GM13976 (cell line): ENCODE measurements around the gene ZBTB48.

Experiments used
- DNase-seq: peaks from one replicate; pipeline ENCODE4 v3.0.0; 2012; ENCODE audit warnings: low spot score
- CTCF ChIP-seq: IDR thresholded peaks from 2 replicates; pipeline ENCODE4 v1.5.1; 2012; ENCODE audit warnings: borderline replicate concordance, mild to moderate bottlenecking; ENCODE audit not compliant: insufficient read depth; ENCODE audit errors: extremely low read depth, missing control alignments, control extremely low read depth
- in situ Hi-C: fragments of 300-500 bp; cut with MboI; formaldehyde crosslinking; loops from one replicate; pipeline ENCODE4 v1.12.0; 2022; ENCODE audit warnings: low sequenced_read_pairs, mixed read lengths, inconsistent platforms; ENCODE audit not compliant: unreplicated experiment

The ZBTB48 gene

GRCh38 chr1:6601049-6601922 is 21.5 kb downstream of the ZBTB48 start:
- peak; percentile 77 for DNase-seq
- in situ Hi-C loops = no loop called here
- no peak for TF ChIP-seq CTCF

DNA sequence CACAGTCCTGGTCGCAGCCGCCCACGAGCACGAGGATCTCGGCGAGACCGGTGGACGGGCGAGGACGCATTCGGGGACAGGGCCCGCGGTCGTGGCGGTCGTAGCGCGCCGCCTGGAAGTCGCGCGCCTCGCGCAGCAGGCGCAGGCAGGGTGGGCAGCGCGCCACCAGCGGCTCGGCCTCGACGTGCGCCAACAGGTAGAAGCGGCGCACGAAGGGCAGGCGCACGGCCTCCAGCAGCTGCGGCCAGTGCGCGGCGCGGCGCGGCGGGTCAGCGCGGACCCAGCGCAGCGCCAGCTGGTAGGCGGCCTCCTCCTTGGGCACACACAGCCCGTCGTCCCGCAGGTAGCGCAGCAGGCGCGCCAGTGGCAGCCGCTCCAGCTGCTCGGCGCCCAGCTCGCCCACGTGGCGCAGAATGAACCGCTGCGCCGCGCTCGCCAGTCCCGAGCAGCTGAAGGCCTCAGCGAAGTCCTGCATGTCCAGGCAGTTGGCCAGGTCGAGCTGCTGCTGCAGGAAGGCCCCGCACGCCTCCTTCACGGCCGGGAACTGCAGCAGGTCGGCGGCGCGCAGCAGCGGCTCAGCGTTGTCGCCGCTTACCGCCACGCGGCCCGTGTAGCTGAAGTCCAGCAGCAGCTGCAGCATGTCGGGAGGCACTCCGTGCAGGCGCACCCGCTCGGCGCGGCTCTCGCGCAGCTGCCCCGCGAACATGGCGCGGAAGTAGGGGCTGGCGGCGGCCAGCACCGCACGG is 22.3 kb downstream of the ZBTB48 start:
- DNase-seq = peak; percentile 77
- TF ChIP-seq CTCF = no peak
- in situ Hi-C loops = no loop called here

DNA sequence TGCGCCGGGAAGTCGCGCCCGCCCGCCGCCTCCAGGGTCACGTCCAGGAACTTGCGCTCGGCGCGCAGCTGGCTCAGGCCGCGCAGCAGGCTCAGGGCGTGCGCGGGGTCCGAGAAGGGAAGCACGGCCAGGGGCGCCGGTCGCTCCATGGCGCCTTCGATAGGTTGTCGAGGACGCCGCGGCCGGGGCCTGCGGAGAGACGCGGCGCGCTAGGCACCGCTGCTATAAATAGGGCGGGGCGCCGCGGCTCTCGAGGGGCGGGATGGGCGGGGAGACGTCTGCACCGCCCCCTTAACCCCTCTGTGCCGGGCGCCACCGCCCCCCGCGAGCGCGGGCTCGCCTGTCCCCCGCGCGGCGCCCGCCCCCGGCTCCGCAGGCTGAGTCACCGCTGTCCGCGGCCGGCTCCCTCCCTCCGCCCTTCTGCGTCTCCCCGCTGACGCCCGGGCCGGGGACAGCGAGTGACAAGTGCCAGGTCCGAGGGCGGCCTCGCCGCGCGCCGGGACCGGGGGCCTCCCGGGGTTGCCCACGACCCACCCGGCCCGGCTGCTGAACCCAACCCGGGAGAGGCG is 23.0 kb downstream of the ZBTB48 start, which contains the start of gene KLHL21:
Gene KLHL21, minus strand, starts transcription at position 201 of the 569 bp plus-strand sequence. Its CDS starts 52 bp downstream, at position 149.
- in situ Hi-C loops = no loop called here
- TF ChIP-seq CTCF = no peak
- peak; percentile 92 for DNase-seq

DNA sequence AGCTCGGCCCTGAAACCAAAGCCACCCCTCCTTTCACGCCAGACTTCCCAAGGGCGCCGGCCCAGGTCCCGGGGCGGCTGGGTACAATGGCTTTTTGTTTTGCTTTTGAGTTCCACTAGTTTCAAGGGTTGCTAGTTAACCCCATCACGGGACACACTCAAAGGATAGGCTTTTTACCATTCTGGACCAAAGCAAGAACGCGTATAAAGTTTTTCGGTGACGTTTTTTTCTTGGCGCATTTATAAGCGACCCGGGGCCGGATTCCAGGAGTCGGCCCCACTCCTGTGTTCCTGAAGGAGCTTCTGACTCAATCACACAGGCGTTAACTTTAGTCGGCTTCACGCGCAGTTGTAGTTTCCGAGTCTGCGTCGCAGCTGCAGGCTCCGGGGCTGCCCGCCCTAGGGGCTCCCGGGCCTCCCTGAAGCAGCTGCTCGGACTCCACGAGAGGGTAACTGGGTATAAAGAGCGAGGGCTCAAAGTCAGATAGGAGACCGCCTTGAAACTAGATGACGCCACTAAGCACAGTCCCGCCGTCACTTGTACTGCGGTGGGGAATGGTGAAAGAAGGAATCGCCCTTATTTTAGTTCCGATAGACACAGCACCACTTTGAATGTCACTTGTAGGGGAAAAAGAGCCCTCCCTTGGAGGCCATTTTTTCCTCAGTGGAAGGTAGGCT is 23.6 kb downstream of the ZBTB48 start:
- no peak for TF ChIP-seq CTCF
- in situ Hi-C loops = no loop called here
- DNase-seq = peak; percentile 61

GRCh38 chr1:6603915-6604558 is 24.2 kb downstream of the ZBTB48 start:
- DNase-seq = no peak
- TF ChIP-seq CTCF = no peak
- in situ Hi-C loops = no loop called here
